ENCODE data around the gene ARID1A.

ARID1A gene

DNA sequence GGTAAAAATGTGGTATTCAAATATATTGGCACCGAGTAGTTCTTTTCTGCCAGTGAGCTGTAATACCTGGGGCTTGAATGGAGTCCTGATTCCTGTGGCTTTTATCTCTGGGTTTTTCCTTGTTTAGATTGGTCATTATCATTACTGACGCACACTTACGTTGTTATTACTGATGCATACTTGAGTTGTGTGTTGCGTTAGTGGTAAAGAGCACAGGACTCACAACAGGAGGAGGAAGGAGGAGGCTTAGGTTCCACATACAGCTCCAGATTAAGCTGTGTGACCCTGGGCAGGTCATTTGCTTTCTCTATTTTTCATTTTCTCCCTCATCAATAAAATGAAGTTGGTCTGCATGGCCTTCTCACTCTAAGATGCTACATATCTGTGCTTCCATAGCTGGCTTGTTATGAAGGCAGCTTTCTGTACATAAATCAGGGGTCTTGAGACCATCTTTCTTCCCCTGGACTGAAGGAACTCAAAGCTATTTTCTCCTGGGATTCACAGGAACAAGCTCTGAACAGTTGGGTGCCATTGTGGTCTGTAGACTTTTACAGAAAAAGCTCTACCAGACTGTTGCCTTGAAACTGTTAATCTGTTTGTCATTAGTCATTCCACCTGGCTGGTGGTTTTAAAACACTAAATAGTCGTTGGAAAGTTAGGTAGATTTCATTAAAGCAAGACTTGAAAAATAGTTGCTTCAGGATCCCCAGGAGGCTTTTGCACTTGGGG, 5.6 kb downstream of the ARID1A start:
- TF ChIP-seq POLR2AphosphoS5 (IDR thresholded peaks at IDR 0.05; ENCODE audit: low read depth, low read length), result no peak
- TF ChIP-seq SIN3A (IDR thresholded peaks at IDR 0.05; ENCODE audit: borderline replicate concordance, insufficient read depth, low read length), result no peak

DNA sequence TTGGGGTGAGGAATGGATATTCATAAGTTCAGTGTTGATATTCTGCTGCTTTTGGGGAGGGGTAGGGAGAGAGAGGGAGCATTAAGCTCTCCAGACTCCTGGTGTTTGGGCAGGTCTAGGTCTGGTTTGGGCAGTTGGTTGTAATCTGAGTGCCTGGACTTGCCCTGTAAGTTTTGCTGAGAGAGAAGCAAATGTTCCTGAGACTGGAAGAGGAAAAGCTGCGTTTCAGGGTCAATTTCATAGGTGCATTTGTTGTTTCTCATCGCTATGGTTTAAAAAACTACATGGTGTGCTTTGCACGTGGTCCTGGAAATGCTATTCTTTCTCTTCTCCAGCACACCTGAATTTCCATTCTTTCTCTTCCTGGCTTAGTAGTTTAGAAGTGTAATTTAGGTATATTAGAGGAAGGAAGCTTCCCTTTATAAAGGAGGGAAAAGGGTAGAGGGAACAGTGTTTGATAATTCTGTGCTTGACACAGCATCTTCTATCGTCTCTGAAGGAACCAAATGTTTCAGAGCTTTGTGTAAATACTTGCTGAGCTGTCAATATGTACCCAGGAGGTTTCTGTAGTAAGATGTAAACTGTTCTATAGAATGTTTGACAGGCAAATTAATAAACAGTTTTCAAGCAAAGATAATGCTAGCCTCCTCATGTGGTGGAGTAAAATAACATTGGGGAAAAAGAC, 6.3 kb downstream of the ARID1A start:
- TF ChIP-seq FOXP2 (optimal IDR thresholded peaks at IDR 0.05; ENCODE audit: borderline replicate concordance, extremely low read depth, extremely low read length, insufficient read depth), result no peak

DNA sequence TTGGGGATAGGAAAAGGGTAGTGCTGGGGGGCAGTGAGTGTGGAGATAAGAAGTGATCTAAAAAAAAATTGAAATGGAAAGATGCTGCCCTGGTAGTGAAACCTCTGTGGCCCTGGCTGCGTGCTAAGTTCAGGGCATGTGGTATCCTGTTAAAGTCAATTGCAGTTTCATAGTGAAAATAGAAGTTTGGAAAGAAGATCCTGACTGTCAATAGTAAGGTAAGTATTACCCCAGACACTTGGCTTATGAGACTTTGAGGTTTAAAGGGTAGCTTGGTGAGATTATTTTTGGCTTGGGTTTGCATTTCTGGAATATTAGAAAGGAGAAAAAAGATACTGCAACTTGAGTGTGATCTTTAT, 6.8 kb downstream of the ARID1A start:
- TF ChIP-seq SIN3A (IDR thresholded peaks at IDR 0.05; ENCODE audit: borderline replicate concordance, insufficient read depth, low read length), result no peak
- TF ChIP-seq TAF1 (IDR thresholded peaks at IDR 0.05; ENCODE audit: borderline replicate concordance, insufficient read depth, low read length), result no peak
- no peak for TF ChIP-seq POLR2AphosphoS5 (IDR thresholded peaks at IDR 0.05; ENCODE audit: low read depth, low read length)
- TF ChIP-seq, protein P1, sequence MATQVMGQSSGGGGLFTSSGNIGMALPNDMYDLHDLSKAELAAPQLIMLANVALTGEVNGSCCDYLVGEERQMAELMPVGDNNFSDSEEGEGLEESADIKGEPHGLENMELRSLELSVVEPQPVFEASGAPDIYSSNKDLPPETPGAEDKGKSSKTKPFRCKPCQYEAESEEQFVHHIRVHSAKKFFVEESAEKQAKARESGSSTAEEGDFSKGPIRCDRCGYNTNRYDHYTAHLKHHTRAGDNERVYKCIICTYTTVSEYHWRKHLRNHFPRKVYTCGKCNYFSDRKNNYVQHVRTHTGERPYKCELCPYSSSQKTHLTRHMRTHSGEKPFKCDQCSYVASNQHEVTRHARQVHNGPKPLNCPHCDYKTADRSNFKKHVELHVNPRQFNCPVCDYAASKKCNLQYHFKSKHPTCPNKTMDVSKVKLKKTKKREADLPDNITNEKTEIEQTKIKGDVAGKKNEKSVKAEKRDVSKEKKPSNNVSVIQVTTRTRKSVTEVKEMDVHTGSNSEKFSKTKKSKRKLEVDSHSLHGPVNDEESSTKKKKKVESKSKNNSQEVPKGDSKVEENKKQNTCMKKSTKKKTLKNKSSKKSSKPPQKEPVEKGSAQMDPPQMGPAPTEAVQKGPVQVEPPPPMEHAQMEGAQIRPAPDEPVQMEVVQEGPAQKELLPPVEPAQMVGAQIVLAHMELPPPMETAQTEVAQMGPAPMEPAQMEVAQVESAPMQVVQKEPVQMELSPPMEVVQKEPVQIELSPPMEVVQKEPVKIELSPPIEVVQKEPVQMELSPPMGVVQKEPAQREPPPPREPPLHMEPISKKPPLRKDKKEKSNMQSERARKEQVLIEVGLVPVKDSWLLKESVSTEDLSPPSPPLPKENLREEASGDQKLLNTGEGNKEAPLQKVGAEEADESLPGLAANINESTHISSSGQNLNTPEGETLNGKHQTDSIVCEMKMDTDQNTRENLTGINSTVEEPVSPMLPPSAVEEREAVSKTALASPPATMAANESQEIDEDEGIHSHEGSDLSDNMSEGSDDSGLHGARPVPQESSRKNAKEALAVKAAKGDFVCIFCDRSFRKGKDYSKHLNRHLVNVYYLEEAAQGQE (IDR thresholded peaks at IDR 0.05; ENCODE audit: insufficient read depth in 1 of 2, low read depth in 2 of 2, low read length in 2 of 2), result no peak
- no peak for TF ChIP-seq FOXP2 (optimal IDR thresholded peaks at IDR 0.05; ENCODE audit: borderline replicate concordance, extremely low read depth, extremely low read length, insufficient read depth)

DNA sequence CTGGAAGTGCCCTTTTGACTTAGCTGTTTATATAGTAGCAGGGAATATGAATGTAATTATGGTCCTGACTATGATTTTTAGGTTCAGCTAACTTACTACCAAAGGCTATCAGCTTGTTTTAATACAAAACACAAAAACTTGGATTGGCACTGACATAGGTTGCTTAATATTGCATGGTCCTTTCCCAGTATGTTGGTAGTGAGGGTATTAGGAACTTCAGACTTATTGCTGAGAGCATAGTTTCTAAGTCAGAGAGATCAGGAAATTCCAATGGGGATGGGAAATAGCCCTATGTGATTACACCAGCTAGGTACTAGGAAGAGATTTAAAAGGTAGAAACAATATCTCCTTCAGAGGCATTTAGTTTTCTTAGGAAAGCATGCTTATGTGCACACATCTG, 7.7 kb downstream of the ARID1A start:
- TF ChIP-seq, protein P1 (IDR thresholded peaks at IDR 0.05; ENCODE audit: insufficient read depth in 1 of 2, low read depth in 2 of 2, low read length in 2 of 2), result no peak
- TF ChIP-seq POLR2AphosphoS5 (IDR thresholded peaks at IDR 0.05; ENCODE audit: low read depth, low read length) (no peak), SIN3A (IDR thresholded peaks at IDR 0.05; ENCODE audit: borderline replicate concordance, insufficient read depth, low read length) (no peak), TAF1 (IDR thresholded peaks at IDR 0.05; ENCODE audit: borderline replicate concordance, insufficient read depth, low read length) (no peak), FOXP2 (optimal IDR thresholded peaks at IDR 0.05; ENCODE audit: borderline replicate concordance, extremely low read depth, extremely low read length, insufficient read depth) (no peak)

DNA sequence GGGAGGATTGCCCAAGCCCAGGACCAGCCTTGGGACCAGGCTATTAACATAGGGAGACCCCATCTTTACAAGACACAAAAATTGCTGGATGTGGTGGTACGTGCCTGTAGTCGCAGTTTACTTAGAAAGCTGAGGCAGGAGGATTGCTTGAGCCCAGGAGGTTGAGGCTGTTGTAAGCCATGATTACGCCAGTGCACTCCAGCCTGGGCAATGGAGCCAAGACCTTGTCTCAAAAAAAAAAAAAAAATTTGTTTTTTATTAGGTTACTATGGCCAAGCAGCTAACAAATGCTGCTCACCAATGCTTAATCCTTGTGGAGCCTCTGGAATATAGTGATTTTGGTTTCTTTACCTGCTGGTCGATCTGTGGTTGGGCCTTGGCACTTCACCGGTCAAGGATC, 8.8 kb downstream of the ARID1A start:
- TF ChIP-seq, protein P1 (IDR thresholded peaks at IDR 0.05; ENCODE audit: insufficient read depth in 1 of 2, low read depth in 2 of 2, low read length in 2 of 2), result no peak
- no peak for TF ChIP-seq POLR2AphosphoS5 (IDR thresholded peaks at IDR 0.05; ENCODE audit: low read depth, low read length)
- no peak for TF ChIP-seq TAF1 (IDR thresholded peaks at IDR 0.05; ENCODE audit: borderline replicate concordance, insufficient read depth, low read length)
- TF ChIP-seq FOXP2 (optimal IDR thresholded peaks at IDR 0.05; ENCODE audit: borderline replicate concordance, extremely low read depth, extremely low read length, insufficient read depth), result no peak
- no peak for TF ChIP-seq SIN3A (IDR thresholded peaks at IDR 0.05; ENCODE audit: borderline replicate concordance, insufficient read depth, low read length)

DNA sequence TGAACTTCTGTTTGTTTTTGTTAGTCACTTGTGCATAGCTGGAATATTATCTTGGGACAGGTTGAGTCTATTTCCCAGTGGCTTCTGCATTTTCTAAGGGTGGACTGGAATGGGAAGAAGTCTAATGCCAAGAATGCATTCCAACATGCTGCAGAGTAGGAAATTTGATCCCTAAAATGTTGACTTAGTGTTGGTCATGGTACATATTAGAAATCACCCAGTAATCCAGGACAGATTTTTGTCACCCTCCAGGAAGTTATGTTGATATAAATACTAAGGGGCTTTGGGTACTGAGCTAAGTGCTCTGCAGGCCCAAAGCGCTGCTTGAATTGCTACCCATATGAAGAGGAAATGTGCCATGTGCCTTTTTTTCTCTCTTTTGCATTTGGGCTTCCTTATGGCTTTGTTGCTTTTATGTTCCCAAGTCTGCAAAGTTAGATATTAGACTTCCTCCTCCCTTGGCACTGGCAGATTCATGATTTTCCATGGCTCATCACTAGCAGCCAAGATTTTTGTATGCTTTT, 10.0 kb downstream of the ARID1A start:
- TF ChIP-seq, protein P1 (IDR thresholded peaks at IDR 0.05; ENCODE audit: insufficient read depth in 1 of 2, low read depth in 2 of 2, low read length in 2 of 2), result no peak
- no peak for TF ChIP-seq FOXP2 (optimal IDR thresholded peaks at IDR 0.05; ENCODE audit: borderline replicate concordance, extremely low read depth, extremely low read length, insufficient read depth)
- no peak for TF ChIP-seq SIN3A (IDR thresholded peaks at IDR 0.05; ENCODE audit: borderline replicate concordance, insufficient read depth, low read length)
- no peak for TF ChIP-seq TAF1 (IDR thresholded peaks at IDR 0.05; ENCODE audit: borderline replicate concordance, insufficient read depth, low read length)
- no peak for TF ChIP-seq POLR2AphosphoS5 (IDR thresholded peaks at IDR 0.05; ENCODE audit: low read depth, low read length)

Measured in PFSK-1 (cell line).